Fibroblast of villous mesenchyme (primary cell): ENCODE data around the gene PRB2. TPM values are rescaled to one million over a fixed set of nuclear protein-coding genes. Genes with fewer than 3 reads are reported as not detected.
"Not testable (repeated sequence)": the region's sequence is repeated elsewhere in the genome, so short reads cannot be mapped to it uniquely, and the experiment has no call there.

ENCODE experiments used
- DNase-seq: peaks from one replicate; pipeline ENCODE4 v3.0.0-alpha.2; 2010; ENCODE audit warnings: low read depth
- H3K4me3 ChIP-seq: 2 replicates; pipeline ENCODE4 v1.5.1; 2011; ENCODE audit warnings: low read depth, mild to moderate bottlenecking, low read length
- total RNA-seq: library from RNA; depleted of rRNA; stranded (reverse); fragments of >200 nt; gene quantifications from 2 replicates; pipeline ENCODE4 v1.2.3, GENCODE V29; 2012
- TF ChIP-seq, protein P1 (sequence below): IDR thresholded peaks from 2 replicates; pipeline ENCODE4 v1.5.1; 2012; ENCODE audit warnings: low read depth, mild to moderate bottlenecking, low read length; ENCODE audit not compliant: insufficient read depth

PRB2 gene
- total RNA-seq: not detected in 2 replicates

DNA sequence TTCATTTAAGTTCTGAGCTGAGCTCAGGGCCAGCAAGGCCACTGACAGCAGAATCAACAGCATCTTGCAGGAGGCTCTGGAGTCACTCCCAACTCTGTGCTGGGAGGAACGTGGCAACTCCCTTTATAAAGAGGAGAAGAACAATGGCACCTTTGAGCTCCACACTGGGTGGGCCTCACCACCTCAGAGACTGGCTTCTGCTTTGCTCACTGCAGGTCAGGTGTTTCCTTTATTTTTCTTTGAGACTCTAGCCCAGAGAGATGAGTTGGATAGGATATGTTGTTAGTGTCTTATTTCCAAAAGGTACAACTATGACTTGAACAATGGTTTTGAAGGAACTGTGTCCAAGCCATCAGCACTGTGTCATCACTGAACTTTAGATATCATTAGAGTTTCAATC is at the start of gene PRB2:
PRB2 (minus strand) TSS at position 101 of the 400 bp plus-strand sequence; CDS start at position 63, 38 bp downstream.
- DNase-seq, H3K4me3 ChIP-seq: not testable (repeated sequence)

DNA sequence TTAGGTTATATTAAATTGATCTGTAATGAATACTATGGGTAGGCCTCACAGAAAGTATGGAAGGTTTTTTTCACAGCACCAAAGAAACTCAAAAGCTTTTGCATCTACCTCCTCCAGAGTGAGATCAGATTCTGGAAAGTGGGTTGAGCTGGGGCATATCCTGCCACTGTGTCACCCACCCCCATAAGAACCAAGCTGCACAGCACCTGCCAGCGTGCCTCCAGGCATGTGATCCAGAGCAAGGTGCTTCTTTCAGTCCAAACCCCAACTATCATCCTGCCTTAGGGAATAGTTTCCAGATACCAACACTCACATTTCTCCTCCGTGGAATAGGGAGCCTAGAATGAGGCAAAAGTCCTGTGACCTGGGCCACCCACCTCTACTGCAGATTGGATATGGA is 42.6 kb upstream of the PRB2 start:
- TF ChIP-seq, protein P1, sequence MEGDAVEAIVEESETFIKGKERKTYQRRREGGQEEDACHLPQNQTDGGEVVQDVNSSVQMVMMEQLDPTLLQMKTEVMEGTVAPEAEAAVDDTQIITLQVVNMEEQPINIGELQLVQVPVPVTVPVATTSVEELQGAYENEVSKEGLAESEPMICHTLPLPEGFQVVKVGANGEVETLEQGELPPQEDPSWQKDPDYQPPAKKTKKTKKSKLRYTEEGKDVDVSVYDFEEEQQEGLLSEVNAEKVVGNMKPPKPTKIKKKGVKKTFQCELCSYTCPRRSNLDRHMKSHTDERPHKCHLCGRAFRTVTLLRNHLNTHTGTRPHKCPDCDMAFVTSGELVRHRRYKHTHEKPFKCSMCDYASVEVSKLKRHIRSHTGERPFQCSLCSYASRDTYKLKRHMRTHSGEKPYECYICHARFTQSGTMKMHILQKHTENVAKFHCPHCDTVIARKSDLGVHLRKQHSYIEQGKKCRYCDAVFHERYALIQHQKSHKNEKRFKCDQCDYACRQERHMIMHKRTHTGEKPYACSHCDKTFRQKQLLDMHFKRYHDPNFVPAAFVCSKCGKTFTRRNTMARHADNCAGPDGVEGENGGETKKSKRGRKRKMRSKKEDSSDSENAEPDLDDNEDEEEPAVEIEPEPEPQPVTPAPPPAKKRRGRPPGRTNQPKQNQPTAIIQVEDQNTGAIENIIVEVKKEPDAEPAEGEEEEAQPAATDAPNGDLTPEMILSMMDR: no peak
- H3K4me3 ChIP-seq: no peak overlapping the region
- DNase-seq: no peak

DNA sequence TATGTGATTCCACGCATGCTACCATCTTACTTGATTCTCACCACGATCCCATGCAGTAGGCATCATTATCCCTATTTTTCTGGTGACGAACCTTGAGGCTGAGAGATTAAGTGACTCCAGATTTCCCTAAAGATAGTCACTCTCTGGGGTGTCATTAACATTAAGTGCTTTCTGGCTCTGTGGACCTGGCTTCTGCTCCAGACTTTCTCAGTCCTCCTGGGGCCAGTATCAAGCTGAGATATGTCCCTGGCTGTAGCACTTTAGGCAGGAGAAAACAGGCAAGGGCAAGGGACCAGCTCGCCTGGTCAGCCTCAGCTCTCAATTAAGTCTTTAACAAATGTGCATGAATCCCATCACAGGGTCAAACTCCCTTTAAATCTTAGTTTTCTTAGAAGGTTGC is 38.3 kb upstream of the PRB2 start:
- H3K4me3 ChIP-seq: no peak overlapping the region
- no peak for DNase-seq
- TF ChIP-seq, protein P1: no peak

DNA sequence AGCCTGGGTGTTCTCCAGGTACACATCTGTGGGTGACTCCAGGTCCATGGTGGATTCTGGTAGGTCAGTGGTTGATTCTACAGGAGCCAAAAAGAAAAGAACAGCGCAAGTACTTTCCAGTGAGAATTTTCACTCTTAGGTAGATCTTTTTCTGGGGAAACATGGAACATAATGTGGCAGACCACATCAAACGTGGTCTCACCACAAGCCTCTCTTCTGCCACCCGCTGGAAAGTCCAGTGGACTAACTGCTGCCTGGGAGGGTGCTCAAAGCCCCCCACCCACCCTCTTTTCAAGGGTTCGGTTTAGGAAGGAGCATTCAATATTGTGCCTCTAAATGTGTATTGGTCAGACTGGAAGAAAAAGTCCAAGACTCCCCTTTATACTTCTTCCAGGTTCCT is 36.1 kb upstream of the PRB2 start:
- no peak for DNase-seq
- TF ChIP-seq, protein P1: no peak
- H3K4me3 ChIP-seq: no peak overlapping the region

DNA sequence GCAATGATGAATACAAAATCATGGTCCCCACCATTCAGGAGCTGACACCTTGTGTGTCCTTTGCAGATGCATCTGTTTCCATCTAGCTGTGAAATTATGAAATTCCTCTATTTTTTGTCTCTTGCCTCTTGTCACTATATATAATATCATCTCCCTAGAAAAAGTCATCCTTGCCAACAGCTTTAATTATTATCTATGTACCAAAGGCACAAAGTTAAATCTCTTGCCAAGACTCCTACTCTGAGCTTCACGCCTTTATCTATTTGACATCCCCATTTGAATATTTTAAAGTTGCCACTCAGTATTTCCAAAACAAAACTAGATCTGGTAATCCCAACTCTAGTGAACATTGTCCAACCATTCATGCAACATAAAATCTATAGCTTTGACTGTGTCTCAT is 32.0 kb upstream of the PRB2 start:
- H3K4me3 ChIP-seq: no peak overlapping the region
- TF ChIP-seq, protein P1: no peak
- no peak for DNase-seq

DNA sequence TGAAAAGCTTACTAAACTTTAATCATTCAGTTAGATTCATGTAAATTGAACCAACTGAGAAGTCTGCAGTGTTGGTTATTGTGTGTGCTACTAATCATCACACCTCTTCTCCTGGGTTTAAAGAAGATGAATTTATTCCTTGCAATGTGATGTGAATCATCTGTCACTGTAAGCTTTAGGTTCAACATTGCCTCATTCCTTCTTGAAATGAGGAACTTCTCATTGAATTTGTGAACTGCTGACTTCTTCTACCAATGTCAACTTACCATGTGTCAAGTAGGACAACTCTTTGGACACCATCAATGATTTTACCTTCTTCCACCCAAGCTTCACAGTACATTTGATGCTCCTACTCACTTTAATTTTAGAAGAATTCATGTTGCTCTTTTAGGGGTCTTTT is 17.4 kb upstream of the PRB2 start:
- no peak for DNase-seq
- TF ChIP-seq, protein P1: no peak

DNA sequence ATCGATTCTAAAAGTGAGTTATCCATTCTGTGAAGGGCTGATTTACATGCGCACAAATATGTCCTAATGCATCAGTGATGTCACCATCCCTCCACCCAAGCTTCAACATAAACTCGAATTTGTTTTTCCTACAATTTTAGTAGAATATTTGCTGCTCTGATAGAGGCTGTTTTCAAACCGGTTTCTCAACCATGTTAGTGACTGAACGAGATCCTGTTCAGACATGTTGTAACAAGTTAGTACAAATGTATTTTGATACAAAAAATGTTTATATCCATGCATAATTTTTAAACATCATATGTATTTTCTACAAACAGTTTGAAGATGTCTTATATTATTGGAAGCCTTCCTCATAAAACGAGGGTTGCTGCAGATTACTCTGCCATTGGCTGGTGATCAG is 12.7 kb upstream of the PRB2 start:
- no peak for DNase-seq
- TF ChIP-seq, protein P1: no peak

More for the DNA sequence above, 17.4 kb upstream of the PRB2 start:
- H3K4me3 ChIP-seq: no peak overlapping the region

More for the DNA sequence above, 12.7 kb upstream of the PRB2 start:
- H3K4me3 ChIP-seq: no peak overlapping the region
